DND-41 (cell line): ENCODE measurements around the gene KHDRBS2.

Experiments
- ATAC-seq: fragments of 200-7000 bp; cut with Tn5 transposase; 3 replicates; pipeline ENCODE4 v1.9.1; 2021; ENCODE audit warnings: low read depth; ENCODE audit not compliant: insufficient read depth
- DNase-seq: peaks from one replicate; pipeline ENCODE4 v3.0.0-alpha.2; 2020
- H2AFZ ChIP-seq: 2 replicates; pipeline ENCODE4 v1.6.0; 2012; ENCODE audit warnings: low read depth, low read length
- H3K27ac ChIP-seq: 2 replicates; pipeline ENCODE4 v1.5.1; 2012; ENCODE audit warnings: low read length, inconsistent platforms
- H3K27me3 ChIP-seq: fragments of 200-600 bp; sonication (generic); 2 replicates; pipeline ENCODE4 v1.6.0; 2012; ENCODE audit warnings: low read length, mild to moderate bottlenecking, inconsistent platforms; ENCODE audit not compliant: insufficient read depth, poor library complexity
- H3K36me3 ChIP-seq: 2 replicates; pipeline ENCODE4 v1.5.1; 2012; ENCODE audit warnings: low read length, inconsistent platforms; ENCODE audit not compliant: insufficient read depth
- H3K4me1 ChIP-seq: 2 replicates; pipeline ENCODE4 v1.5.1; 2012; ENCODE audit warnings: mild to moderate bottlenecking, low read length; ENCODE audit not compliant: insufficient read depth
- H3K4me2 ChIP-seq: 2 replicates; pipeline ENCODE4 v1.6.0; 2012; ENCODE audit warnings: mild to moderate bottlenecking, moderate library complexity, low read length, inconsistent platforms; ENCODE audit not compliant: insufficient read depth
- H3K4me3 ChIP-seq, 2 experiments: fragments of 200-600 bp in 1 of 2; shearing (Covaris generic) in 1 of 2; 2 replicates each; pipeline ENCODE4 v1.5.1; 2012 to 2016; ENCODE audit warnings: inconsistent platforms in 2 of 2, low read length in 2 of 2, mild to moderate bottlenecking in 2 of 2, low read depth in 1 of 2, moderate library complexity in 1 of 2
- H3K79me2 ChIP-seq: 2 replicates; pipeline ENCODE4 v1.6.0; 2012; ENCODE audit warnings: low read length, inconsistent platforms; ENCODE audit not compliant: insufficient read depth
- H3K9ac ChIP-seq: 2 replicates; pipeline ENCODE4 v1.6.0; 2012; ENCODE audit warnings: low read depth, mild to moderate bottlenecking, inconsistent platforms, low read length, moderate library complexity
- H3K9me3 ChIP-seq: 2 replicates; pipeline ENCODE4 v1.5.1; 2012; ENCODE audit warnings: low read length, moderate library complexity, mild to moderate bottlenecking, inconsistent platforms; ENCODE audit not compliant: insufficient read depth, severe bottlenecking
- H4K20me1 ChIP-seq: 2 replicates; pipeline ENCODE4 v1.6.0; 2012; ENCODE audit warnings: low read length; ENCODE audit not compliant: insufficient read depth
- EZH2 ChIP-seq: IDR thresholded peaks from 3 replicates; pipeline ENCODE4 v1.6.1; 2012; ENCODE audit warnings: borderline replicate concordance, low read depth, mild to moderate bottlenecking, moderate library complexity, low read length, inconsistent platforms; ENCODE audit not compliant: severe bottlenecking
- TF ChIP-seq, protein P1 (sequence below): IDR thresholded peaks from 2 replicates; pipeline ENCODE4 v1.5.1; 2012; ENCODE audit warnings: borderline replicate concordance, low read length, moderate library complexity, mild to moderate bottlenecking; ENCODE audit not compliant: poor library complexity, severe bottlenecking; ENCODE audit errors: extremely low read depth

Gene KHDRBS2

GRCh38 chr6:62089781-62090180 is 196.2 kb downstream of the KHDRBS2 start:
- ATAC-seq: no peak
- DNase-seq: no peak
- H3K4me3 ChIP-seq: no peak overlapping the region
- H3K27ac ChIP-seq: no peak overlapping the region
- H3K9ac ChIP-seq: no peak overlapping the region
- H2AFZ ChIP-seq: no peak overlapping the region
- no peaks in the 10 kb centered on the region for H3K36me3 ChIP-seq
- no peak for TF ChIP-seq EZH2
- TF ChIP-seq, protein P1, sequence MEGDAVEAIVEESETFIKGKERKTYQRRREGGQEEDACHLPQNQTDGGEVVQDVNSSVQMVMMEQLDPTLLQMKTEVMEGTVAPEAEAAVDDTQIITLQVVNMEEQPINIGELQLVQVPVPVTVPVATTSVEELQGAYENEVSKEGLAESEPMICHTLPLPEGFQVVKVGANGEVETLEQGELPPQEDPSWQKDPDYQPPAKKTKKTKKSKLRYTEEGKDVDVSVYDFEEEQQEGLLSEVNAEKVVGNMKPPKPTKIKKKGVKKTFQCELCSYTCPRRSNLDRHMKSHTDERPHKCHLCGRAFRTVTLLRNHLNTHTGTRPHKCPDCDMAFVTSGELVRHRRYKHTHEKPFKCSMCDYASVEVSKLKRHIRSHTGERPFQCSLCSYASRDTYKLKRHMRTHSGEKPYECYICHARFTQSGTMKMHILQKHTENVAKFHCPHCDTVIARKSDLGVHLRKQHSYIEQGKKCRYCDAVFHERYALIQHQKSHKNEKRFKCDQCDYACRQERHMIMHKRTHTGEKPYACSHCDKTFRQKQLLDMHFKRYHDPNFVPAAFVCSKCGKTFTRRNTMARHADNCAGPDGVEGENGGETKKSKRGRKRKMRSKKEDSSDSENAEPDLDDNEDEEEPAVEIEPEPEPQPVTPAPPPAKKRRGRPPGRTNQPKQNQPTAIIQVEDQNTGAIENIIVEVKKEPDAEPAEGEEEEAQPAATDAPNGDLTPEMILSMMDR: no peak
- H3K4me1 ChIP-seq: no peaks in the 10 kb centered on the region
- no peaks in the 10 kb centered on the region for H3K9me3 ChIP-seq
- H3K27me3 ChIP-seq: no peaks in the 10 kb centered on the region
- H3K4me2 ChIP-seq: no peak overlapping the region
- no peaks in the 10 kb centered on the region for H4K20me1 ChIP-seq
- no peaks in the 10 kb centered on the region for H3K79me2 ChIP-seq

DNA sequence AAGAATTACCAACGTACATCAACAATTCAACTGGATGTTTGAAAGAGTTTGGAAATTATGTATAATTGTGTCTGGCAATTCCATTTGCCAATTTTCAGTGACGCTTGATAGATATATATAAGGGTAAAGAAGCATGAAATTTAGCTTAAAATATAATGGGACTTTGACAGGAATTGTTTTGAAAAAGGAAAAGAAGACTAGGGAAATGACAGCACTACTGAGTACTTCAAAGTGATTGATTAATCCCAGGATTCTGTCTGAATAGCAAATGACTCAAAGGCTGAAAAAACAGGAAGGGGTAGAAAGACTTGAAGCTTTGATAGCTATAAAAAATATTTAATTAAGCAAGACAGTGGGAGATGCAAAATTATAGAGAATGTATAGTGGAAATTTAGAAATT is 200.0 kb downstream of the KHDRBS2 start:
- TF ChIP-seq, protein P1: no peak
- TF ChIP-seq EZH2: no peak
- Histone ChIP-seq H4K20me1 (no peaks in the 10 kb centered on the region), H3K36me3 (no peaks in the 10 kb centered on the region), H3K27ac (no peak overlapping the region), H3K79me2 (no peaks in the 10 kb centered on the region), H3K4me1 (no peaks in the 10 kb centered on the region), H3K9ac (no peak overlapping the region), H2AFZ (no peak overlapping the region), H3K4me2 (no peak overlapping the region), H3K4me3 (no peak overlapping the region), H3K9me3 (peaks cover 2% of the 10 kb centered on the region), H3K27me3 (no peaks in the 10 kb centered on the region)
- DNase-seq (no peak), ATAC-seq (no peak)

DNA sequence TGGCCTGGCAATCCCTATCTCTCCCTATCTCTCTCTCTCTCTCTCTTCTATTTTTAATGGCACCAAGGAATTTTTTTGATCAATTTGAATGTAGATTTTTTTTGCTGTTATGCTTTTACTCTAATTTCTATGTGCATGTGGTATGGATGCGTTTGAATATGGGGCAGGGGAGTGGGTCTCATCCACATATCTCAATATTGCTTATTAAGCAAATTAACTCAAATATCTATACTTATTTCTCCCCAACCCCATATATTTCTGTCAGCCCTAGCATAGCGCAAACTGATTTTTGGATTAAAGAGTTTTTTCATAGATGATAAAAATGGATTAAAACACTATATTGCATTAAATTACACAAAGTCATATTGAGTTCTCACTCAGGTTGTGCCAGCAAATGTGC is 210.2 kb downstream of the KHDRBS2 start:
- H3K36me3 ChIP-seq: no peaks in the 10 kb centered on the region
- ATAC-seq (no peak), DNase-seq (no peak)
- no peaks in the 10 kb centered on the region for H3K79me2 ChIP-seq
- H3K27me3 ChIP-seq: no peaks in the 10 kb centered on the region
- no peak overlapping the region for H3K4me3 ChIP-seq
- no peaks in the 10 kb centered on the region for H4K20me1 ChIP-seq
- TF ChIP-seq, protein P1: no peak
- TF ChIP-seq EZH2: no peak
- no peaks in the 10 kb centered on the region for H3K4me1 ChIP-seq
- no peaks in the 10 kb centered on the region for H3K9me3 ChIP-seq
- H2AFZ ChIP-seq: no peak overlapping the region
- H3K9ac ChIP-seq: no peak overlapping the region
- no peak overlapping the region for H3K4me2 ChIP-seq
- no peak overlapping the region for H3K27ac ChIP-seq

DNA sequence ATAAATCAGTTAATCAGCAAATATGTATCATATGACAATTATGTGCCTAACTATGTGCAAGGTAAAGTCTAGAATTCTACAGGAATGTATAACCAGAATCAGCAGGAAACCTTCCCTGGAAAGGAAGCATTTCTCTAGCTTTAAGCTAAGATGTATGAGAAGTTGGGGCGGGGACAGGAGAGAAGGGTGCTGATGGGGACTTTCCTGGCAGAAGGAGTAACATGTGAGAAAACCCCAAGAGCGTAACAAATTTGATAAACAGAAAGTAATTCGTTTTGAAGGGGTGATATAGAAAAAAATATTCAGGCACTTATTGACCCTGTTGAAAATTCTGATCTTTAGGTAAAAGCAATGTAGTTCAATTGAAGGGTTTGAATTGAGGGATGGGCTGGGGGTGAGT is 226.1 kb downstream of the KHDRBS2 start:
- DNase-seq (no peak), ATAC-seq (no peak)
- Histone ChIP-seq H3K27me3 (no peaks in the 10 kb centered on the region), H3K79me2 (no peaks in the 10 kb centered on the region), H3K9ac (no peak overlapping the region), H3K27ac (no peak overlapping the region), H2AFZ (no peak overlapping the region), H3K9me3 (no peaks in the 10 kb centered on the region), H3K4me3 (no peak overlapping the region), H3K4me2 (no peak overlapping the region), H4K20me1 (no peaks in the 10 kb centered on the region), H3K36me3 (no peaks in the 10 kb centered on the region), H3K4me1 (no peaks in the 10 kb centered on the region)
- no peak for TF ChIP-seq EZH2
- TF ChIP-seq, protein P1: no peak
